PC-3 (cell line): ENCODE measurements around the gene TNFSF9.

ENCODE experiments used
- CTCF ChIP-seq: fragments of 300-600 bp; sonication (generic); conservative IDR thresholded peaks from 2 replicates; pipeline ENCODE4 v1.5.1; 2017; ENCODE audit warnings: antibody characterized with exemption, low read depth, mild to moderate bottlenecking, low read length
- EZH2 ChIP-seq: fragments of 300-600 bp; sonication (generic); IDR thresholded peaks from one replicate; pipeline ENCODE4 v1.6.1; 2017; ENCODE audit warnings: antibody characterized with exemption, mild to moderate bottlenecking, low read length; ENCODE audit not compliant: unreplicated experiment

GRCh38 chr19:6556480-6557195 lies 25.8 kb downstream of the TNFSF9 start:
- no peak for TF ChIP-seq CTCF
- no peak for TF ChIP-seq EZH2
